ENCODE data around the gene CELSR2.
"Not testable (repeated sequence)": the region's sequence is repeated elsewhere in the genome, so short reads cannot be mapped to it uniquely, and the experiment has no call there.

CELSR2 gene

DNA sequence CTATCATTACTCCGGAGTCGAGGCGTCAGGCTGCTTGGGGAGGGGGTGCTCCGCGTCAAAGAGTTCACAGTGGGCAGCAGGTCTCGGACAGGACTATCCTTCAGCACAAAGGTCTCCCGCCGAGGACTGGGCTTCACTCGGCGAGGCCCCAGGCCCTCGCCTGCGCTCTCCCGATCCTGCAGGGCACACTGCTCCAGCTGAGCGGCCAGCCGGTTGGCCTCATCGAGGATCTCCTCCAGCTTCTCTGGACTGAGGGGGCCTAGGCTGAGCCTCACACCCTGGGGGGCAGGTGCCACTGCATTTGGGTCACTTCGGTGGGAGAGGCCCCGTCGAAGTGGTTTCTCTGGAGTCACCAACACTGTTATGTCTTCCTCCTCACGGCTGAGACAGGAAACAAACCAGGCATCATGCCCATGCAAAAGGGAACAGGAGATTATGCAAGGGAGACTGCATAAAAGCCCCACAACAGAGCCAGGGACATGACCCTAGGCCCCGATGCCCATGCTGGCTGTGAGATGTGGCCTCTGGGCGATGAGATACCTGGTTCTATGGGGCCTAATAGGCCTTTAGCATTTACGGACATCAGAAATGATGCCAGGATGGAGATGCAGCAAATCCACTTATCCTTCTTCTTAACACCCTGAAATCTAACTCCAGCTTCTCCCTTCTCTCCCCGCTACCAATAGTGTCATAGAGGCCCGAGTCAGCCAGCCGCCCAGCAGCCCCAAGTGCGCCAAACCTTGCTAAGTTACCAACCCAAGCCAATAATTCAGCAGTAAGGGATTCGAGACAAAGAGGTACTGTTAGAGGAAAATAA lies 32.5 kb downstream of the CELSR2 start:
- TF ChIP-seq, protein P1, sequence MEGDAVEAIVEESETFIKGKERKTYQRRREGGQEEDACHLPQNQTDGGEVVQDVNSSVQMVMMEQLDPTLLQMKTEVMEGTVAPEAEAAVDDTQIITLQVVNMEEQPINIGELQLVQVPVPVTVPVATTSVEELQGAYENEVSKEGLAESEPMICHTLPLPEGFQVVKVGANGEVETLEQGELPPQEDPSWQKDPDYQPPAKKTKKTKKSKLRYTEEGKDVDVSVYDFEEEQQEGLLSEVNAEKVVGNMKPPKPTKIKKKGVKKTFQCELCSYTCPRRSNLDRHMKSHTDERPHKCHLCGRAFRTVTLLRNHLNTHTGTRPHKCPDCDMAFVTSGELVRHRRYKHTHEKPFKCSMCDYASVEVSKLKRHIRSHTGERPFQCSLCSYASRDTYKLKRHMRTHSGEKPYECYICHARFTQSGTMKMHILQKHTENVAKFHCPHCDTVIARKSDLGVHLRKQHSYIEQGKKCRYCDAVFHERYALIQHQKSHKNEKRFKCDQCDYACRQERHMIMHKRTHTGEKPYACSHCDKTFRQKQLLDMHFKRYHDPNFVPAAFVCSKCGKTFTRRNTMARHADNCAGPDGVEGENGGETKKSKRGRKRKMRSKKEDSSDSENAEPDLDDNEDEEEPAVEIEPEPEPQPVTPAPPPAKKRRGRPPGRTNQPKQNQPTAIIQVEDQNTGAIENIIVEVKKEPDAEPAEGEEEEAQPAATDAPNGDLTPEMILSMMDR (IDR thresholded peaks at IDR 0.05; ENCODE audit: low read depth, low read length): no peak
- peak; percentile 37 to 47 for DNase-seq (ENCODE audit: low read depth in 2 of 2)
- H3K4me3 ChIP-seq (replicated peaks in 1 of 2; ENCODE audit: low read depth in 2 of 2, low read length in 2 of 2): peak overlapping the region; percentile 68 to 90

DNA sequence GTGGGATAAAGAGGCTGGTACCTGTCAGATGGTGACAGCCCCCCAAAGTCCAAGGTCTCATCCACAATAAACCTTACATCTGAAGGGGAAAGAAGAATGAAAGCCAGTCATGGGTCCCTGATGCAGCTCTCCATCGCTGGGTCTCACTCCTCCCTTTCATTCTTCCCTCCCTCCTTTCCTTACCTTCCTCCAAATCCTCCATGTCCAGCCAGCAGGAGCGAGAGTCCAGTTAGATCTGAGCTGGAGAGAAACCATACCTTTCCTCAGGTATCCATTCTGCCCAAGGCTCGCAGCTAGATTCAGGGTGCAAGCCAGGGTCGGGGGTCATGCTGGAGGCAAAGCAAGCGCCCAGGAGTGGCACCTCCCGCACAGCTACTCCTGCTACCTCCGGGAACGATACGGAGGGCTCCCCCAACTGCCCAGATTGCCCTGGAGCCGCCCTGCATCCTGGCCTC lies 33.2 kb downstream of the CELSR2 start:
- TF ChIP-seq, protein P1 (IDR thresholded peaks at IDR 0.05; ENCODE audit: low read depth, low read length): no peak
- peak overlapping the region; percentile 68 to 90 for H3K4me3 ChIP-seq (replicated peaks in 1 of 2; ENCODE audit: low read depth in 2 of 2, low read length in 2 of 2)
- no peak for DNase-seq (ENCODE audit: low read depth in 2 of 2)

DNA sequence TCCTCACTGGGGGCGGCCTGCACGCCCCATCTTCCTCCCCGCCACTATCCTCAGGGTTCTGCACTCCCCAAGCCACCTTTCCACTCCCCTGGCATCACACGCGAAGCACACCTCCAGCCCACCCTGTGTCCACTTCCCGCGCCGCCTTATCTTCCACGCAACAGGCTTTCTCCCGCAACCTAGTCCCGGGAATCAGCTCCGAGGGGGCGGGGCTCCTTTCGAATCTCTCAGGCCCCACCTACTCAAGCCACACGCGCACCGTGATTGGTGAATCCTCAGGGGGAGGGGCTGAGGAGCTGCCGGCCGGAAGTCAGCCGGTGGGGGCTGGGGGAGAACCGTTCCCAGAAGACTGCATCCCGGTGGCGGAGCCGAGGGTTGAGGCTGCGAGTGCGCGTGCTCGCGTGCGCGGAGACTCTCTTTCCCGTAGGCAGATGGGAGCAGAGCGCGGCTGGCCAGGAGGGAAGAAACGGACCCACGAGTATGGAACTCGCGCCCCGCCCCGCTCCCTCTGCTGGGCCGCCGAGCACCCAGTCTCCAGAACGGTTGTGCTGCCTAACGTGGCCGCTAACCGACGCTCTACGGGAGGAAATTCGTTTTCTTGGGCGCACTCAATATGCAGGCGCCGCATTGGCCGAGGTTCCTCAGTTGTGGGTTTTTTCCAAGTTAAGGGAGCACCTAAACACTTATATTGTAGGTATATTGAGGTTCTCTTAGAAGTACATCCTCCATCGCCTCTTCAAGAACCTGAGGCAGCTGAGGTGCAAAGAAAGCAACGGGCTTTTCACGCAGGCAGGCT lies 33.8 kb downstream of the CELSR2 start, which contains the start of gene PSRC1:
PSRC1 (minus strand) TSS at position 194 of the 796 bp plus-strand sequence.
- H3K4me3 ChIP-seq (replicated peaks in 1 of 2; ENCODE audit: low read depth in 2 of 2, low read length in 2 of 2): peak within 1 kb of the TSS; percentile 68 to 90
- TF ChIP-seq, protein P1 (IDR thresholded peaks at IDR 0.05; ENCODE audit: low read depth, low read length): peak; percentile 67
- DNase-seq (ENCODE audit: low read depth in 2 of 2): peak; percentile 97 to 98

DNA sequence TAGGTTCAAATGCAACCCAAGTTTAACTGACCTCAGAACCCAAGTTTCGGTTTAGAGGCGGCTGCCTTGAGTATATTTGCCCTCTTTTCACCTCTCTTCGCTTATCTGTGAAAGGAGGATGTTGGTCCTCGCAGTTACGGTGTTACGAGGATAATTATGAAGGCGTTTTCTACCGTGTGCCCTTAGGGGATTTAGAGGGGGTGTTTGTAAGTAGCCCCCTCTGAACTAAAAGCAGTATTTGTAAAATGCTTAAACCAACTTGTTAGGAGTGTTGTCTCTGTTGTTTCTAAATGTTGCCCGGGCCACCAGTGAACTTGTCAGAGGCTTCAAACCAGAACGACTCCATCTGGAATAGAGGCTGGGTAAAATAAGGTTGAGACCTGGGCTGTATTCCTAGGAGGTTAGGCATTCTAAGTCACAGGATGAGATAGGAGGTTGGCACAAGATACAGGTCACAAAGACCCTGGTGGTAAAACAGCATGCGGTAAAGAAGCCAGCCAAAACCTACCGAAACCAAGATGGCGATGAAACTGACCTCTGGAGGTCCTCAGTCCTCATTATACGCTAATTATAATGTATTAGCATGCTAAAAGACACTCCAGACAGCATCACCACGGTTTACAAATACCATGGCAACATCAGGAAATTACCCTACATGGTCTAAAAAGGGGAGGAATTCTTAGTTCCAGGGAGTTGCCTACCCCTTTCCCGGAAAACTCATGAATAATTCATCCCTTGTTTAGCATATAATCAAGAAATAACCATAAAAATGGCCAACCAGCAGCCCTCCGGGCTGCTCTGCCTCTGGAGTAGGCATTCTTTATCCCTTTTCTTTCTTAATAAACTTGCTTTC lies 34.6 kb downstream of the CELSR2 start:
- TF ChIP-seq, protein P1 (IDR thresholded peaks at IDR 0.05; ENCODE audit: low read depth, low read length): no peak
- peak in 1 of 2 donors; percentile 26 for DNase-seq (ENCODE audit: low read depth in 2 of 2)
- peak overlapping the region; percentile 68 to 90 for H3K4me3 ChIP-seq (replicated peaks in 1 of 2; ENCODE audit: low read depth in 2 of 2, low read length in 2 of 2)

DNA sequence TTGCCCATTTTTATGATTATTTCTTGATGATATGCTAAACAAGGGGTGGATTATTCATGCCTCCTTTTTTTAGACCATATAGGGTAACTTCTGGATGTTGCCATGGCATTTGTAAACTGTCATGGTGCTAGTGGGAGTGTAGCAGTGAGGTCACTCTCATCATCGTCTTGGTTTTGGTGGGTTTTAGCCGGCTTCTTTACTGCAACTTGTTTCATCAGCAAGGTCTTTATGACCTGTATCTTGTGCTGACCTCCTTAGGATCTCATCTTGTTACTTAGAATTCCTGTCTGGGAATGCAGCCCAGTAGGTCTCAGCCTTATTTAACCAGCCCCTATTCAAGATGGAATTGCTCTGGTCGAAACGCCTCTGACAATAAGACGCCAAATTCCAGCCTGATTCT lies 37.4 kb downstream of the CELSR2 start:
- not testable (repeated sequence) for DNase-seq (ENCODE audit: low read depth in 2 of 2); H3K4me3 ChIP-seq (replicated peaks in 1 of 2; ENCODE audit: low read depth in 2 of 2, low read length in 2 of 2)

DNA sequence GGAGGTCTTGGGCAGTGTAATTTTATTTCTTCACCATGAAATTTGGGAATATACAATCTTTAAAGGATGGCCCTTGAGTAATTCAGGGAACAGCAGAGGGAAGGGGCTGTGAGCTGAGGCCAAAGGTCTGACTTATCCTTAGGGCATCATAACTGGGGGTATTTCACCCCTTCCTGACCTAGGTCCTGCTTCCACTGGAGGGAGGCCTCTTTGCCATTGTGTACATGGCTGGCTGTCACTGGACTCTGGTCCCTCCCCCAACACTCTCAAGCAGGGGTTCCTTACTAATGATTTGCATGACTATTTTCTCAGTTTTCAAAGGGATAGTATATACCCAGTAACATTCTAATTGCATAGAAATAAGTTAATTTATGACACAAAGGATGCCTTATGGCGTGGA lies 40.8 kb downstream of the CELSR2 start:
- no peak overlapping the region for H3K4me3 ChIP-seq (replicated peaks in 1 of 2; ENCODE audit: low read depth in 2 of 2, low read length in 2 of 2)
- no peak for DNase-seq (ENCODE audit: low read depth in 2 of 2)
- TF ChIP-seq, protein P1 (IDR thresholded peaks at IDR 0.05; ENCODE audit: low read depth, low read length): no peak

Data from cardiac fibroblast (primary cell).